Nephron (organoid): ENCODE measurements around the gene KRT33B.

ENCODE experiments used
- H3K27ac Mint-ChIP-seq, 3 experiments: 2 replicates each; pipeline ENCODE4 v1.8.0; 2020; ENCODE audit warnings: mixed read lengths in 3 of 3, mild to moderate bottlenecking in 2 of 3, moderate library complexity in 1 of 3
- H3K27me3 Mint-ChIP-seq: 2 replicates; pipeline ENCODE4 v1.8.0; 2021; ENCODE audit warnings: low read depth, mild to moderate bottlenecking, moderate library complexity, mixed read lengths
- H3K36me3 Mint-ChIP-seq: 2 replicates; pipeline ENCODE4 v1.8.0; 2020; ENCODE audit warnings: low read depth, mixed read lengths
- H3K4me1 Mint-ChIP-seq: 2 replicates; pipeline ENCODE4 v1.8.0; 2020; ENCODE audit warnings: mixed read lengths
- H3K4me3 Mint-ChIP-seq, 3 experiments: 2 replicates each; pipeline ENCODE4 v1.8.0; 2020; ENCODE audit warnings: mild to moderate bottlenecking in 3 of 3, mixed read lengths in 3 of 3, moderate library complexity in 2 of 3
- H3K9me3 Mint-ChIP-seq: 2 replicates; pipeline ENCODE4 v1.8.0; 2020; ENCODE audit warnings: mixed read lengths
- CTCF ChIP-seq, 3 experiments: fragments of 200-600 bp; sonication (generic); IDR thresholded peaks; one replicate each; pipeline ENCODE4 v1.5.0; 2021; ENCODE audit warnings: antibody characterized with exemption in 3 of 3; ENCODE audit not compliant: unreplicated experiment in 3 of 3

The KRT33B gene

DNA sequence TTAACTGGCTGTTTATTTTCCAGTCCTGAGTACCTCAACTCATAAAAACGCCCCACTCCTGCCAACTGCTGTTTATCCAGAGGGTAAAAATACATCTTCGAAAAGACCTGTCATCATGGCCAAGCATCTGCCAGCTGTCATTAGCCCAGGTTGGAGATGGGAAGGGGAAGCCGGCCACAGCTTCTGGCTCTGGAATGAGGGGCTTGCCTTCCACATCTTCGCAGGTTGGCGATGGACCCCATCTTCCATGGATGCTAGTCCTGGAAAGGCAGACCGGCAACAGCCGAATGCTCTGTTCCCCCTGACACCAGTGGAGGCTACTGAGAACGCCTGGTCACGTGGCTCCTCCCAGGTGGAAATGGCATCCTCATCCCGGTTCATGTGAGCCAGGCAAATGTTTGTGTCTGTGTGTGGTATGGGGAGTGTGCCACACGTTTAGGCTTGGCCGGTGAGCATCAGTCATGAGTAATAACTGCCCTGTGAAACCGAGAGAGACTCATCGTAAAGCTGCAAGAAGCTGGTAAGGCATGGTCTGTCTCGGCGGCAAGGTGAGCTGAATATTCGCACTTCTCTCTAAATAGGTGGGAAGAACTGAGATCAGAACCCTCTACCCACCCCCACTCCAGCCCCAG, 53.7 kb downstream of the KRT33B start:
- no peak overlapping the region for H3K27ac Mint-ChIP-seq

GRCh38 chr17:41315204-41315794, 54.3 kb downstream of the KRT33B start, which contains the start of gene KRTAP17-1:
Gene KRTAP17-1 (minus strand): TSS chr17:41315710. CDS start chr17:41315650, 60 bp downstream.
- no peaks in the 10 kb centered on the region for H3K4me1 Mint-ChIP-seq
- H3K36me3 Mint-ChIP-seq = no peaks in the 10 kb centered on the region
- no peak for TF ChIP-seq CTCF (IDR thresholded peaks at IDR 0.05; ENCODE audit: unreplicated experiment in 3 of 3)
- peaks cover 19% of the 10 kb centered on the region for H3K27me3 Mint-ChIP-seq
- H3K4me3 Mint-ChIP-seq = no peak within 1 kb of the TSS
- no peak within 1 kb of the TSS for H3K27ac Mint-ChIP-seq
- H3K9me3 Mint-ChIP-seq = peaks cover 14% of the 10 kb centered on the region

More for the DNA sequence above, 53.7 kb downstream of the KRT33B start:
- TF ChIP-seq CTCF (IDR thresholded peaks at IDR 0.05; ENCODE audit: unreplicated experiment in 3 of 3) = no peak
- Mint-ChIP-seq H3K36me3 (no peaks in the 10 kb centered on the region), H3K27me3 (peaks cover 17% of the 10 kb centered on the region), H3K4me1 (no peaks in the 10 kb centered on the region), H3K9me3 (peaks cover 14% of the 10 kb centered on the region), H3K4me3 (no peak overlapping the region)
